Endothelial cell of umbilical vein (primary cell): ENCODE data around the gene MYRIP. TPM values are rescaled to one million over a fixed set of nuclear protein-coding genes. Genes with fewer than 3 reads are reported as not detected.

Source experiments
- BruUV-seq: library from RNA; stranded (reverse); fragments of 400-500 nt; replicated peaks from 2 replicates; lab custom pipeline; 2021; lab: Mats Ljungman, UMichigan
- CTCF ChIA-PET: fragments of 300-600, 350-600 bp; sonication (Branson Sonifier 250); formaldehyde crosslinking; loops from one replicate; lab custom pipeline; 2021; ENCODE audit warnings: antibody characterized with exemption, inconsistent platforms; lab: Charles Lee
- POLR2A ChIA-PET: fragments of 300-600, 350-600 bp; sonication (Branson Sonifier 250); formaldehyde crosslinking; loops from one replicate; lab custom pipeline; 2021; ENCODE audit warnings: antibody characterized with exemption, inconsistent platforms; lab: Charles Lee
- DNase-seq: peaks from one replicate; pipeline ENCODE4 v3.0.0-alpha.2; 2011; ENCODE audit warnings: low read depth, low spot score
- FAIRE-seq: peaks from 2 replicates; lab custom pipeline; 2011; peaks lifted over from hg19 to GRCh38; lab: Jason Lieb, UNC
- H2AFZ ChIP-seq: 2 replicates; pipeline ENCODE4 v1.6.0; 2012; ENCODE audit warnings: low read depth, low read length, control low read depth, inconsistent platforms
- H3K27ac ChIP-seq: 2 replicates; pipeline ENCODE4 v1.5.1; 2011; ENCODE audit warnings: low read depth, mild to moderate bottlenecking, control low read depth, low read length, moderate library complexity; ENCODE audit not compliant: insufficient read depth
- H3K27me3 ChIP-seq, 2 experiments: 2 replicates each; pipeline versions ENCODE4 v1.6.0 to v1.6.1; 2011; ENCODE audit warnings: low read length in 2 of 2, mixed read lengths in 1 of 2; ENCODE audit not compliant: control insufficient read depth in 2 of 2, insufficient read depth in 2 of 2
- H3K36me3 ChIP-seq, 2 experiments: 2 replicates in 1 of 2; 3 replicates in 1 of 2; pipeline ENCODE4 v1.5.1; 2011; ENCODE audit warnings: low read length in 2 of 2, mild to moderate bottlenecking in 1 of 2, moderate library complexity in 1 of 2; ENCODE audit not compliant: control insufficient read depth in 2 of 2, insufficient read depth in 2 of 2; ENCODE audit errors: extremely low read depth in 1 of 2
- H3K4me1 ChIP-seq: 3 replicates; pipeline ENCODE4 v1.5.1; 2011; ENCODE audit warnings: mild to moderate bottlenecking, low read length; ENCODE audit not compliant: control insufficient read depth, insufficient read depth; ENCODE audit errors: extremely low read depth
- H3K4me2 ChIP-seq: 2 replicates; pipeline ENCODE4 v1.6.1; 2011; ENCODE audit warnings: low read length, control low read depth, mixed read lengths; ENCODE audit not compliant: insufficient read depth
- H3K4me3 ChIP-seq, 3 experiments: fragments of 200-600 bp in 1 of 3; sonication (generic), shearing (Covaris generic) in 1 of 3; replicated peaks in 1 of 3; 2 replicates each; pipeline ENCODE4 v1.5.1; 2011 to 2016; ENCODE audit warnings: control low read depth in 3 of 3, low read length in 3 of 3, mild to moderate bottlenecking in 2 of 3, inconsistent platforms in 1 of 3, low read depth in 1 of 3, moderate library complexity in 1 of 3; ENCODE audit not compliant: insufficient read depth in 1 of 3
- H3K79me2 ChIP-seq: 2 replicates; pipeline ENCODE4 v1.6.0; 2012; ENCODE audit warnings: low read length, inconsistent platforms; ENCODE audit not compliant: control insufficient read depth, insufficient read depth
- H3K9ac ChIP-seq: replicated peaks from 2 replicates; pipeline ENCODE3; 2011; ENCODE audit warnings: low read length, control low read depth; ENCODE audit not compliant: insufficient read depth; ENCODE audit errors: extremely low read depth
- H3K9me1 ChIP-seq: replicated peaks from 3 replicates; pipeline ENCODE4 v1.6.0; 2011; ENCODE audit warnings: mild to moderate bottlenecking, low read length; ENCODE audit not compliant: control insufficient read depth, insufficient read depth; ENCODE audit errors: extremely low read depth
- H3K9me3 ChIP-seq: replicated peaks from 2 replicates; pipeline ENCODE4 v1.5.1; 2012; ENCODE audit warnings: low read length, inconsistent platforms; ENCODE audit not compliant: control insufficient read depth, insufficient read depth
- H4K20me1 ChIP-seq: replicated peaks from 2 replicates; pipeline ENCODE3; 2011; ENCODE audit warnings: mild to moderate bottlenecking, low read length; ENCODE audit not compliant: control insufficient read depth, insufficient read depth; ENCODE audit errors: extremely low read depth
- CTCF ChIP-seq, 2 donors: IDR thresholded peaks; 1 replicate in 1 of 2; 2 replicates in 1 of 2; pipeline ENCODE4 v1.5.1; 2011; ENCODE audit warnings: low read length in 2 of 2, mild to moderate bottlenecking in 2 of 2, moderate library complexity in 2 of 2, control low read depth in 1 of 2, inconsistent platforms in 1 of 2, low read depth in 1 of 2; ENCODE audit not compliant: insufficient read depth in 1 of 2; ENCODE audit errors: extremely low read depth in 1 of 2
- EZH2 ChIP-seq: IDR thresholded peaks from 2 replicates; pipeline ENCODE4 v1.6.1; 2012; ENCODE audit warnings: borderline replicate concordance, low read depth, mild to moderate bottlenecking, moderate library complexity, low read length, inconsistent platforms; ENCODE audit not compliant: severe bottlenecking
- FOS ChIP-seq: IDR thresholded peaks from 2 replicates; pipeline ENCODE4 v1.6.1; 2011; ENCODE audit warnings: mild to moderate bottlenecking, low read length, moderate library complexity, borderline replicate concordance; ENCODE audit not compliant: insufficient read depth
- GATA2 ChIP-seq: IDR thresholded peaks from 2 replicates; pipeline ENCODE4 v1.7.0; 2011; ENCODE audit warnings: low read depth, mild to moderate bottlenecking, moderate library complexity, mixed read lengths, low read length; ENCODE audit not compliant: insufficient read length, insufficient read depth
- JUN ChIP-seq: IDR thresholded peaks from 2 replicates; pipeline ENCODE4 v1.6.1; 2011; ENCODE audit warnings: borderline replicate concordance, low read depth; ENCODE audit not compliant: insufficient read length, insufficient read depth
- MAX ChIP-seq: IDR thresholded peaks from 2 replicates; pipeline ENCODE4 v1.6.1; 2011; ENCODE audit not compliant: insufficient read depth, insufficient read length
- MYC ChIP-seq: IDR thresholded peaks from one replicate; pipeline ENCODE4 v1.6.1; 2011; ENCODE audit warnings: mild to moderate bottlenecking, low read depth, low read length
- POLR2A ChIP-seq: IDR thresholded peaks from 2 replicates; pipeline ENCODE4 v1.6.1; 2012; ENCODE audit warnings: low read depth, mild to moderate bottlenecking, control low read depth, low read length
- POLR2AphosphoS5 ChIP-seq: IDR thresholded peaks from 2 replicates; pipeline ENCODE4 v1.6.1; 2012; ENCODE audit warnings: low read depth, mild to moderate bottlenecking, control low read depth, low read length, moderate library complexity; ENCODE audit not compliant: insufficient read depth
- dilution Hi-C: fragments of 300-500 bp; cut with MboI; formaldehyde crosslinking; loops from one replicate; pipeline ENCODE4 v1.15.0; 2019; ENCODE audit warnings: low sequenced_read_pairs; ENCODE audit not compliant: extremely low pct_ligation_motif_present
- intact Hi-C: fragments of 100-400 bp; cut with micrococcal nuclease; formaldehyde crosslinking; loops from one replicate; pipeline ENCODE4 v1.10.0; 2022
- polyA plus RNA-seq, 4 experiments: library from polyadenylated mRNA; depleted of rRNA in 3 of 4; stranded (reverse) in 3 of 4; unstranded in 1 of 4; fragments of >200 nt; gene quantifications; 2 replicates each; pipeline versions ENCODE4 v1.2.1 to v1.2.3, GENCODE V29; 2011 to 2012; ENCODE audit warnings: missing spikeins in 1 of 4
- total RNA-seq: library from RNA; stranded (reverse); gene quantifications from 2 replicates; pipeline ENCODE4 v1.2.3, GENCODE V29; 2021

Gene MYRIP
- total and polyA plus RNA-seq, 2 donors (not counting 3 experiments of a cell fraction or from before 2014, with no cell fraction given), result 6.7 to 11.9 TPM

- FAIRE-seq, result no peak
- dilution Hi-C loops, result no loop called here
- peaks cover 10% of the 10 kb centered on the region for H3K4me1 ChIP-seq
- H3K36me3 ChIP-seq, result no peaks in the 10 kb centered on the region
- intact Hi-C loops, result no loop called here
- no TSS peak for BruUV-seq
- no peak overlapping the region for H3K4me2 ChIP-seq
- no peaks in the 10 kb centered on the region for H3K27me3 ChIP-seq
- H3K9ac ChIP-seq, result no peak overlapping the region
- H3K27ac ChIP-seq, result no peak overlapping the region
- H3K79me2 ChIP-seq, result no peaks in the 10 kb centered on the region
- CTCF ChIA-PET, result interaction anchor here (2.3 kb wide), 1 partner anchor 10 kb away, joined by 7 read pairs; no protein-coding TSS in a partner anchor
- POLR2A ChIA-PET, result no interaction called here
- no peak overlapping the region for H3K4me3 ChIP-seq
- no peak for DNase-seq
- no peaks in the 10 kb centered on the region for H3K9me3 ChIP-seq
- no peak overlapping the region for H2AFZ ChIP-seq
- TF ChIP-seq JUN (no peak), POLR2A (no peak), GATA2 (no peak), POLR2AphosphoS5 (no peak), CTCF (IDR thresholded peaks at IDR 0.05; ENCODE audit: extremely low read depth in 1 of 2, insufficient read depth in 1 of 2, low read depth in 1 of 2, low read length in 2 of 2) (no peak), EZH2 (no peak), MAX (no peak), MYC (no peak), FOS (no peak)
- no peaks in the 10 kb centered on the region for H3K9me1 ChIP-seq
- no peaks in the 10 kb centered on the region for H4K20me1 ChIP-seq
These were observed 488.7 kb downstream of the MYRIP start for GRCh38 chr3:40298075-40298474.
